ENCODE measurements around the gene HPS3. TPM values are rescaled to one million over a fixed set of nuclear protein-coding genes. Genes with fewer than 3 reads are reported as not detected.

The HPS3 gene
- total RNA-seq, 1 experiment from 2014 or later = 11.3 TPM

- Histone ChIP-seq H3K4me3 (ENCODE audit: low read length) (no peak overlapping the region; the same call in 1 of the 2 replicates), H3F3A (ENCODE audit: low read length, unreplicated experiment) (no peaks in the 10 kb centered on the region), H3K79me2 (ENCODE audit: low read length) (peaks cover 44% of the 10 kb centered on the region), H3K9ac (ENCODE audit: low read length) (no peak overlapping the region), H3K4me2 (ENCODE audit: low read length) (peak overlapping the region; percentile 33; the same call in 1 of the 2 replicates), H2AFZ (ENCODE audit: low read length) (no peak overlapping the region), H3K9me2 (replicated peaks; ENCODE audit: low read length) (no peaks in the 10 kb centered on the region), H3K27me3 (ENCODE audit: low read length) (no peaks in the 10 kb centered on the region), H3K27ac (ENCODE audit: low read length) (peak overlapping the region; percentile 43), H3K4me1 (ENCODE audit: insufficient read depth, low read length) (peaks cover 33% of the 10 kb centered on the region), H4K20me1 (ENCODE audit: low read length) (no peaks in the 10 kb centered on the region), H3K36me3 (ENCODE audit: low read depth, low read length) (no peaks in the 10 kb centered on the region), H3K9me3 (ENCODE audit: low read length) (no peaks in the 10 kb centered on the region)
- DNase-seq = peak; percentile 74
- CTCF ChIA-PET = no interaction called here
- peak; percentile 88 for ATAC-seq
- intact Hi-C loops (cut with micrococcal nuclease) = loop anchor here (2.0 to 5.0 kb wide), 2 partner anchors 40 to 88 kb away; partner anchors contain the start of gene CP
- no peak for TF ChIP-seq EZH2 (IDR thresholded peaks at IDR 0.05; ENCODE audit: low read length, unreplicated experiment)
- no peak for TF ChIP-seq EZH2phosphoT487 (IDR thresholded peaks at IDR 0.05; ENCODE audit: borderline replicate concordance, low read length)
- TF ChIP-seq, protein P1, sequence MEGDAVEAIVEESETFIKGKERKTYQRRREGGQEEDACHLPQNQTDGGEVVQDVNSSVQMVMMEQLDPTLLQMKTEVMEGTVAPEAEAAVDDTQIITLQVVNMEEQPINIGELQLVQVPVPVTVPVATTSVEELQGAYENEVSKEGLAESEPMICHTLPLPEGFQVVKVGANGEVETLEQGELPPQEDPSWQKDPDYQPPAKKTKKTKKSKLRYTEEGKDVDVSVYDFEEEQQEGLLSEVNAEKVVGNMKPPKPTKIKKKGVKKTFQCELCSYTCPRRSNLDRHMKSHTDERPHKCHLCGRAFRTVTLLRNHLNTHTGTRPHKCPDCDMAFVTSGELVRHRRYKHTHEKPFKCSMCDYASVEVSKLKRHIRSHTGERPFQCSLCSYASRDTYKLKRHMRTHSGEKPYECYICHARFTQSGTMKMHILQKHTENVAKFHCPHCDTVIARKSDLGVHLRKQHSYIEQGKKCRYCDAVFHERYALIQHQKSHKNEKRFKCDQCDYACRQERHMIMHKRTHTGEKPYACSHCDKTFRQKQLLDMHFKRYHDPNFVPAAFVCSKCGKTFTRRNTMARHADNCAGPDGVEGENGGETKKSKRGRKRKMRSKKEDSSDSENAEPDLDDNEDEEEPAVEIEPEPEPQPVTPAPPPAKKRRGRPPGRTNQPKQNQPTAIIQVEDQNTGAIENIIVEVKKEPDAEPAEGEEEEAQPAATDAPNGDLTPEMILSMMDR (conservative IDR thresholded peaks at IDR 0.05; ENCODE audit: low read depth, low read length) = no peak
- no TSS peak for BruUV-seq (replicated peaks)
- POLR2A ChIA-PET (ENCODE audit: unreplicated experiment) = interaction anchor here (0.6 to 0.7 kb wide), 2 partner anchors 168 to 356 kb away, joined by 3 read pairs; no protein-coding TSS in a partner anchor
Observed at GRCh38 chr3:149134575-149134974, 5.1 kb downstream of the HPS3 start.

- Histone ChIP-seq H3K79me2 (ENCODE audit: low read length) (no peaks in the 10 kb centered on the region), H3K9me2 (replicated peaks; ENCODE audit: low read length) (no peaks in the 10 kb centered on the region), H3K27me3 (ENCODE audit: low read length) (no peaks in the 10 kb centered on the region), H3K9ac (ENCODE audit: low read length) (no peak overlapping the region), H3K27ac (ENCODE audit: low read length) (no peak overlapping the region), H4K20me1 (ENCODE audit: low read length) (no peaks in the 10 kb centered on the region), H3F3A (ENCODE audit: low read length, unreplicated experiment) (no peaks in the 10 kb centered on the region), H3K9me3 (ENCODE audit: low read length) (no peaks in the 10 kb centered on the region), H3K4me1 (ENCODE audit: insufficient read depth, low read length) (no peaks in the 10 kb centered on the region), H3K4me2 (ENCODE audit: low read length) (no peak overlapping the region), H3K4me3 (ENCODE audit: low read length) (no peak overlapping the region), H2AFZ (ENCODE audit: low read length) (no peak overlapping the region), H3K36me3 (ENCODE audit: low read depth, low read length) (peaks cover 5% of the 10 kb centered on the region)
- TF ChIP-seq, protein P1 (conservative IDR thresholded peaks at IDR 0.05; ENCODE audit: low read depth, low read length) = no peak
- no peak for TF ChIP-seq EZH2 (IDR thresholded peaks at IDR 0.05; ENCODE audit: low read length, unreplicated experiment)
- no peak for TF ChIP-seq EZH2phosphoT487 (IDR thresholded peaks at IDR 0.05; ENCODE audit: borderline replicate concordance, low read length)
- ChIA-PET CTCF (no interaction called here), POLR2A (ENCODE audit: unreplicated experiment) (no interaction called here)
- no peak for DNase-seq
- no peak for ATAC-seq
- intact Hi-C loops (cut with micrococcal nuclease) = no loop called here
- no TSS peak for BruUV-seq (replicated peaks)
Observed at GRCh38 chr3:149142682-149143081, 13.2 kb downstream of the HPS3 start.

- Histone ChIP-seq H2AFZ (ENCODE audit: low read length) (no peak overlapping the region), H3K4me2 (ENCODE audit: low read length) (no peak overlapping the region), H3K9ac (ENCODE audit: low read length) (no peak overlapping the region), H3K27me3 (ENCODE audit: low read length) (no peaks in the 10 kb centered on the region), H3K4me1 (ENCODE audit: insufficient read depth, low read length) (no peaks in the 10 kb centered on the region), H3K9me3 (ENCODE audit: low read length) (no peaks in the 10 kb centered on the region), H3F3A (ENCODE audit: low read length, unreplicated experiment) (no peaks in the 10 kb centered on the region), H3K27ac (ENCODE audit: low read length) (no peak overlapping the region), H4K20me1 (ENCODE audit: low read length) (no peaks in the 10 kb centered on the region), H3K9me2 (replicated peaks; ENCODE audit: low read length) (no peaks in the 10 kb centered on the region), H3K4me3 (ENCODE audit: low read length) (no peak overlapping the region), H3K36me3 (ENCODE audit: low read depth, low read length) (peaks cover 10% of the 10 kb centered on the region), H3K79me2 (ENCODE audit: low read length) (no peaks in the 10 kb centered on the region)
- POLR2A ChIA-PET (ENCODE audit: unreplicated experiment) = no interaction called here
- ATAC-seq (no peak), DNase-seq (no peak)
- no TSS peak for BruUV-seq (replicated peaks)
- TF ChIP-seq EZH2 (IDR thresholded peaks at IDR 0.05; ENCODE audit: low read length, unreplicated experiment) (no peak), EZH2phosphoT487 (IDR thresholded peaks at IDR 0.05; ENCODE audit: borderline replicate concordance, low read length) (no peak)
- TF ChIP-seq, protein P1 (conservative IDR thresholded peaks at IDR 0.05; ENCODE audit: low read depth, low read length) = no peak
- intact Hi-C loops (cut with micrococcal nuclease) = no loop called here
- CTCF ChIA-PET = no interaction called here
Observed at GRCh38 chr3:149145356-149145755, 15.9 kb downstream of the HPS3 start.

All from PC-3 (cell line).